IPS-18a (cell line): ENCODE data around the gene GALNT8.
"Not testable (repeated sequence)": the region's sequence is repeated elsewhere in the genome, so short reads cannot be mapped to it uniquely, and the experiment has no call there.

ENCODE experiments used
- H3K27ac ChIP-seq: one replicate; pipeline ENCODE4 v1.5.1; 2013; ENCODE audit warnings: low read length
- H3K27me3 ChIP-seq: one replicate; pipeline ENCODE4 v1.6.1; 2013; ENCODE audit warnings: mild to moderate bottlenecking, low read length; ENCODE audit not compliant: control insufficient read depth, insufficient read depth
- H3K36me3 ChIP-seq: one replicate; pipeline ENCODE4 v1.6.1; 2013; ENCODE audit warnings: low read depth, low read length; ENCODE audit not compliant: control insufficient read depth
- H3K4me1 ChIP-seq: one replicate; pipeline ENCODE4 v1.6.1; 2013; ENCODE audit warnings: low read depth, low read length; ENCODE audit not compliant: control insufficient read depth
- H3K4me3 ChIP-seq: one replicate; pipeline ENCODE4 v1.5.1; 2013; ENCODE audit warnings: low read length
- H3K9ac ChIP-seq: one replicate; pipeline ENCODE4 v1.6.1; 2013; ENCODE audit warnings: mild to moderate bottlenecking, low read length, moderate library complexity
- H3K9me3 ChIP-seq: one replicate; pipeline ENCODE4 v1.6.1; 2013; ENCODE audit warnings: low read depth, low read length; ENCODE audit not compliant: control insufficient read depth

GALNT8 gene

GRCh38 chr12:4714879-4715278 lies 5.3 kb upstream of the GALNT8 start:
- H3K36me3 ChIP-seq = no peaks in the 10 kb centered on the region
- H3K4me1 ChIP-seq = peaks cover 17% of the 10 kb centered on the region
- no peak overlapping the region for H3K27ac ChIP-seq
- no peak overlapping the region for H3K4me3 ChIP-seq
- no peaks in the 10 kb centered on the region for H3K27me3 ChIP-seq
- H3K9me3 ChIP-seq = no peaks in the 10 kb centered on the region
- no peak overlapping the region for H3K9ac ChIP-seq

- Histone ChIP-seq H3K4me1 (peaks cover 38% of the 10 kb centered on the region), H3K9ac (no peak overlapping the region), H3K9me3 (no peaks in the 10 kb centered on the region), H3K36me3 (no peaks in the 10 kb centered on the region), H3K27ac (no peak overlapping the region), H3K27me3 (no peaks in the 10 kb centered on the region), H3K4me3 (no peak overlapping the region)
Observed at GRCh38 chr12:4717806-4718205, 2.4 kb upstream of the GALNT8 start.

- Histone ChIP-seq H3K27ac (peak overlapping the region; percentile 72), H3K36me3 (no peaks in the 10 kb centered on the region), H3K4me1 (peaks cover 38% of the 10 kb centered on the region), H3K27me3 (no peaks in the 10 kb centered on the region), H3K9ac (no peak overlapping the region), H3K4me3 (peak overlapping the region; percentile 6), H3K9me3 (no peaks in the 10 kb centered on the region)
Observed at GRCh38 chr12:4720637-4720995, 416 bp downstream of the GALNT8 start.

GRCh38 chr12:4721587-4721986 lies 1.4 kb downstream of the GALNT8 start:
- H3K9ac ChIP-seq, H3K36me3 ChIP-seq, H3K4me3 ChIP-seq, H3K27me3 ChIP-seq, H3K27ac ChIP-seq, H3K9me3 ChIP-seq: not testable (repeated sequence)
- H3K4me1 ChIP-seq = peaks cover 38% of the 10 kb centered on the region

GRCh38 chr12:4723226-4723625 lies 3.0 kb downstream of the GALNT8 start:
- no peaks in the 10 kb centered on the region for H3K36me3 ChIP-seq
- H3K9me3 ChIP-seq = no peaks in the 10 kb centered on the region
- no peaks in the 10 kb centered on the region for H3K27me3 ChIP-seq
- no peak overlapping the region for H3K4me3 ChIP-seq
- H3K27ac ChIP-seq = no peak overlapping the region
- no peak overlapping the region for H3K9ac ChIP-seq
- H3K4me1 ChIP-seq = peaks cover 32% of the 10 kb centered on the region

GRCh38 chr12:4725057-4725456 lies 4.9 kb downstream of the GALNT8 start:
- H3K27ac ChIP-seq = no peak overlapping the region
- H3K4me1 ChIP-seq = peaks cover 19% of the 10 kb centered on the region
- no peaks in the 10 kb centered on the region for H3K36me3 ChIP-seq
- H3K27me3 ChIP-seq = no peaks in the 10 kb centered on the region
- no peaks in the 10 kb centered on the region for H3K9me3 ChIP-seq
- H3K4me3 ChIP-seq = no peak overlapping the region
- no peak overlapping the region for H3K9ac ChIP-seq

GRCh38 chr12:4734625-4735340 lies 14.6 kb downstream of the GALNT8 start:
- H3K9me3 ChIP-seq = no peaks in the 10 kb centered on the region
- H3K4me1 ChIP-seq = no peaks in the 10 kb centered on the region
- no peak overlapping the region for H3K4me3 ChIP-seq
- no peak overlapping the region for H3K9ac ChIP-seq
- no peak overlapping the region for H3K27ac ChIP-seq
- no peaks in the 10 kb centered on the region for H3K36me3 ChIP-seq
- no peaks in the 10 kb centered on the region for H3K27me3 ChIP-seq

- Histone ChIP-seq H3K9ac (no peak overlapping the region), H3K4me1 (no peaks in the 10 kb centered on the region), H3K36me3 (no peaks in the 10 kb centered on the region), H3K4me3 (no peak overlapping the region), H3K27ac (no peak overlapping the region), H3K27me3 (no peaks in the 10 kb centered on the region), H3K9me3 (no peaks in the 10 kb centered on the region)
Observed at GRCh38 chr12:4736091-4736490, 15.9 kb downstream of the GALNT8 start.

- no peak overlapping the region for H3K4me3 ChIP-seq
- H3K9me3 ChIP-seq = no peaks in the 10 kb centered on the region
- no peaks in the 10 kb centered on the region for H3K4me1 ChIP-seq
- no peak overlapping the region for H3K27ac ChIP-seq
- H3K36me3 ChIP-seq = no peaks in the 10 kb centered on the region
- no peak overlapping the region for H3K9ac ChIP-seq
- H3K27me3 ChIP-seq = no peaks in the 10 kb centered on the region
Observed at GRCh38 chr12:4738541-4738940, 18.3 kb downstream of the GALNT8 start.

GRCh38 chr12:4742416-4742970 lies 22.3 kb downstream of the GALNT8 start:
- Histone ChIP-seq H3K27ac (no peak overlapping the region), H3K4me1 (no peaks in the 10 kb centered on the region), H3K9me3 (no peaks in the 10 kb centered on the region), H3K4me3 (no peak overlapping the region), H3K27me3 (no peaks in the 10 kb centered on the region), H3K36me3 (no peaks in the 10 kb centered on the region), H3K9ac (no peak overlapping the region)

GRCh38 chr12:4743046-4743445 lies 22.8 kb downstream of the GALNT8 start:
- no peaks in the 10 kb centered on the region for H3K36me3 ChIP-seq
- no peak overlapping the region for H3K27ac ChIP-seq
- H3K27me3 ChIP-seq = no peaks in the 10 kb centered on the region
- H3K9me3 ChIP-seq = no peaks in the 10 kb centered on the region
- no peaks in the 10 kb centered on the region for H3K4me1 ChIP-seq
- no peak overlapping the region for H3K4me3 ChIP-seq
- H3K9ac ChIP-seq = no peak overlapping the region

- H3K9ac ChIP-seq = no peak overlapping the region
- no peaks in the 10 kb centered on the region for H3K4me1 ChIP-seq
- H3K27me3 ChIP-seq = no peaks in the 10 kb centered on the region
- no peaks in the 10 kb centered on the region for H3K36me3 ChIP-seq
- no peak overlapping the region for H3K27ac ChIP-seq
- H3K9me3 ChIP-seq = no peaks in the 10 kb centered on the region
- no peak overlapping the region for H3K4me3 ChIP-seq
Observed at GRCh38 chr12:4744709-4745108, 24.5 kb downstream of the GALNT8 start.
